Activated CD4-positive, alpha-beta T cell treated with anti-CD3 and anti-CD28 coated beads, Interleukin-10, Interleukin-2, amounts not matched to agents 100 ng/mL and 50 ng/mL, durations not matched to agents 16 hours and 8 hours (primary cell): ENCODE measurements around the gene ZNF608.

Experiments
- DNase-seq: peaks from one replicate; pipeline ENCODE4 v3.0.0-alpha.2; 2020

The ZNF608 gene

GRCh38 chr5:124713595-124713994, 32.8 kb downstream of the ZNF608 start:
- DNase-seq = no peak

- DNase-seq = no peak
Observed at GRCh38 chr5:124712731-124713305, 33.6 kb downstream of the ZNF608 start.

- DNase-seq = no peak
Observed at GRCh38 chr5:124708086-124708485, 38.4 kb downstream of the ZNF608 start.

- no peak for DNase-seq
Observed at GRCh38 chr5:124707520-124707919, 38.9 kb downstream of the ZNF608 start.

- no peak for DNase-seq
Observed at GRCh38 chr5:124706729-124707361, 39.6 kb downstream of the ZNF608 start.

GRCh38 chr5:124706051-124706450, 40.4 kb downstream of the ZNF608 start:
- no peak for DNase-seq

GRCh38 chr5:124705577-124705976, 40.9 kb downstream of the ZNF608 start:
- no peak for DNase-seq

GRCh38 chr5:124704594-124705284, 41.7 kb downstream of the ZNF608 start:
- no peak for DNase-seq

- no peak for DNase-seq
Observed at GRCh38 chr5:124703995-124704394, 42.4 kb downstream of the ZNF608 start.

- no peak for DNase-seq
Observed at GRCh38 chr5:124702525-124702924, 43.9 kb downstream of the ZNF608 start.

- DNase-seq = no peak
Observed at GRCh38 chr5:124701873-124702425, 44.5 kb downstream of the ZNF608 start.

- DNase-seq = no peak
Observed at GRCh38 chr5:124701016-124701415, 45.4 kb downstream of the ZNF608 start.

GRCh38 chr5:124700333-124700732, 46.1 kb downstream of the ZNF608 start:
- DNase-seq = no peak

- no peak for DNase-seq
Observed at GRCh38 chr5:124698770-124699169, 47.7 kb downstream of the ZNF608 start.

- DNase-seq = no peak
Observed at GRCh38 chr5:124697933-124698591, 48.4 kb downstream of the ZNF608 start.

- DNase-seq = no peak
Observed at GRCh38 chr5:124697501-124697900, 48.9 kb downstream of the ZNF608 start.

GRCh38 chr5:124696898-124697297, 49.5 kb downstream of the ZNF608 start:
- no peak for DNase-seq
